HEK293 (cell line): ENCODE results near the gene ADM5.

Source experiments
- CTCF ChIA-PET: fragments of 350-600 bp; formaldehyde crosslinking; extraction: SDS; loops from one replicate; lab custom pipeline; 2021; ENCODE audit warnings: antibody characterized with exemption; lab: Yijun Ruan, JAX
- POLR2A ChIA-PET: fragments of 300-600 bp; formaldehyde crosslinking; extraction: SDS; loops from one replicate; lab custom pipeline; 2020; ENCODE audit warnings: antibody characterized with exemption, inconsistent platforms; lab: Yijun Ruan, JAX
- H3K27ac ChIP-seq: fragments of 200-500 bp; sonication (Bioruptor generic); 2 replicates; pipeline ENCODE4 v1.5.1; 2014; ENCODE audit warnings: low read depth, low read length, control low read depth, inconsistent platforms; ENCODE audit errors: extremely low read depth
- H3K36me3 ChIP-seq, 2 experiments: fragments of 200-500 bp in 1 of 2; sonication (Bioruptor generic) in 1 of 2; 1 replicate in 1 of 2; 2 replicates in 1 of 2; pipeline ENCODE4 v1.5.1; 2014 to 2017; ENCODE audit warnings: inconsistent platforms in 2 of 2, low read length in 2 of 2; ENCODE audit not compliant: control insufficient read depth in 2 of 2, insufficient read depth in 1 of 2
- H3K4me1 ChIP-seq: fragments of 200-500 bp; sonication (Bioruptor generic); 2 replicates; pipeline ENCODE4 v1.5.1; 2014; ENCODE audit warnings: mild to moderate bottlenecking, low read length, inconsistent platforms; ENCODE audit not compliant: control insufficient read depth, insufficient read depth
- H3K4me3 ChIP-seq: 2 replicates; pipeline ENCODE4 v1.5.1; 2011; ENCODE audit warnings: low read depth, mild to moderate bottlenecking, control low read depth, low read length, moderate library complexity
- H3K9me3 ChIP-seq: fragments of 200-500 bp; sonication (Bioruptor generic); 2 replicates; pipeline ENCODE4 v1.5.1; 2014; ENCODE audit warnings: low read depth, low read length, inconsistent platforms; ENCODE audit not compliant: control insufficient read depth, insufficient read depth
- PRDM1 ChIP-seq: fragments of 450-650 bp; formaldehyde crosslinking; IDR thresholded peaks from 2 replicates; pipeline ENCODE4; 2016; ENCODE audit warnings: missing biosample characterization, missing genetic modification characterization
- ZFHX2 ChIP-seq: fragments of 450-650 bp; formaldehyde crosslinking; conservative IDR thresholded peaks from 2 replicates; pipeline ENCODE4 v1.5.1; 2016; ENCODE audit warnings: missing biosample characterization, missing genetic modification characterization
- ZFP69B ChIP-seq: fragments of 450-650 bp; formaldehyde crosslinking; IDR thresholded peaks from 2 replicates; pipeline ENCODE4 v1.5.1; 2016; ENCODE audit warnings: missing biosample characterization, missing genetic modification characterization
- ZNF473 ChIP-seq: fragments of 450-650 bp; formaldehyde crosslinking; IDR thresholded peaks from 2 replicates; pipeline ENCODE4 v1.5.1; 2017; ENCODE audit warnings: missing biosample characterization, missing genetic modification characterization
- ZNF626 ChIP-seq: fragments of 450-650 bp; sonication (Bioruptor Pico); formaldehyde crosslinking; IDR thresholded peaks from 2 replicates; pipeline ENCODE4 v1.5.1; 2018; ENCODE audit warnings: missing biosample characterization, missing genetic modification characterization, inconsistent platforms
- ZNF837 ChIP-seq: fragments of 450-650 bp; formaldehyde crosslinking; IDR thresholded peaks from 2 replicates; pipeline ENCODE4 v1.5.1; 2016; ENCODE audit warnings: missing biosample characterization, missing genetic modification characterization
- TF ChIP-seq, protein P1 (sequence below): fragments of 450-650 bp; formaldehyde crosslinking; IDR thresholded peaks from 2 replicates; pipeline ENCODE4 v1.5.1; 2016; ENCODE audit warnings: missing biosample characterization, missing genetic modification characterization, borderline replicate concordance
- TF ChIP-seq, protein P2 (sequence below): fragments of 450-650 bp; formaldehyde crosslinking; IDR thresholded peaks from 2 replicates; pipeline ENCODE4 v1.5.1; 2016; ENCODE audit warnings: missing biosample characterization, missing genetic modification characterization
- TF ChIP-seq, protein P3 (sequence below): fragments of 450-650 bp; formaldehyde crosslinking; IDR thresholded peaks from 2 replicates; pipeline ENCODE4 v1.5.1; 2016; ENCODE audit warnings: missing biosample characterization, missing genetic modification characterization
- TF ChIP-seq, protein P4 (sequence below): fragments of 450-650 bp; formaldehyde crosslinking; IDR thresholded peaks from 2 replicates; pipeline ENCODE4 v1.5.0; 2017; ENCODE audit warnings: missing biosample characterization, missing genetic modification characterization, borderline replicate concordance
- TF ChIP-seq, protein P5 (sequence below): fragments of 450-650 bp; formaldehyde crosslinking; IDR thresholded peaks from 2 replicates; pipeline ENCODE4 v1.5.1; 2016; ENCODE audit warnings: missing biosample characterization, missing genetic modification characterization

ADM5 gene

DNA sequence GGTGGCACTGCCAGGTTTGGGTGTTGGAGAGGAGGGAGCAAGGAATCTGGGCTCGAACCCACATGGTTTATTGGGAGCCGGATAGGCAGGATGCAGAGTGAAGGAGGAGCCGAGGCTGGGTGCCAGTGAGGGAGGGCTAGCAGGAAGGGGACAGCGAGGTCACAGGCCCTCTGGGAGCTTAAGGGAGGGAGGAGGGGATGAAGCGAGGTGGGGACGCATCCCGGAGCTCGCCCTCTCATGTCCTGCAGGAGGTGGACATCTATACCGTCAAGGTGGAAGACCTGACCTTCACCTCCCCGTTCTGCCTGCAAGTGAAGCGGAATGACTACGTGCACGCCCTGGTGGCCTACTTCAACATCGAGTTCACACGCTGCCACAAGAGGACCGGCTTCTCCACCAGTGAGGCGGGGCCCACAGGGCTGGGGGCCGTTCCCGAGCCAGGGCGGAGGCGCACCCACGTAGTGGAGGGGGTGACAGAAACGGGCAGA is 3.5 kb upstream of the ADM5 start:
- POLR2A ChIA-PET, result interaction anchor here (0.7 to 1.9 kb wide), 2 partner anchors 10 to 162 kb away, joined by 3 to 6 read pairs; no protein-coding TSS in a partner anchor
- peaks cover 42 to 76% of the 10 kb centered on the region in 2 experiments for H3K36me3 ChIP-seq
- CTCF ChIA-PET, result interaction anchor here (0.6 to 0.8 kb wide), 4 partner anchors 14 to 183 kb away, joined by 3 read pairs; no protein-coding TSS in a partner anchor
- H3K9me3 ChIP-seq, result no peaks in the 10 kb centered on the region
- TF ChIP-seq ZNF626, result no peak
- TF ChIP-seq, protein P1, sequence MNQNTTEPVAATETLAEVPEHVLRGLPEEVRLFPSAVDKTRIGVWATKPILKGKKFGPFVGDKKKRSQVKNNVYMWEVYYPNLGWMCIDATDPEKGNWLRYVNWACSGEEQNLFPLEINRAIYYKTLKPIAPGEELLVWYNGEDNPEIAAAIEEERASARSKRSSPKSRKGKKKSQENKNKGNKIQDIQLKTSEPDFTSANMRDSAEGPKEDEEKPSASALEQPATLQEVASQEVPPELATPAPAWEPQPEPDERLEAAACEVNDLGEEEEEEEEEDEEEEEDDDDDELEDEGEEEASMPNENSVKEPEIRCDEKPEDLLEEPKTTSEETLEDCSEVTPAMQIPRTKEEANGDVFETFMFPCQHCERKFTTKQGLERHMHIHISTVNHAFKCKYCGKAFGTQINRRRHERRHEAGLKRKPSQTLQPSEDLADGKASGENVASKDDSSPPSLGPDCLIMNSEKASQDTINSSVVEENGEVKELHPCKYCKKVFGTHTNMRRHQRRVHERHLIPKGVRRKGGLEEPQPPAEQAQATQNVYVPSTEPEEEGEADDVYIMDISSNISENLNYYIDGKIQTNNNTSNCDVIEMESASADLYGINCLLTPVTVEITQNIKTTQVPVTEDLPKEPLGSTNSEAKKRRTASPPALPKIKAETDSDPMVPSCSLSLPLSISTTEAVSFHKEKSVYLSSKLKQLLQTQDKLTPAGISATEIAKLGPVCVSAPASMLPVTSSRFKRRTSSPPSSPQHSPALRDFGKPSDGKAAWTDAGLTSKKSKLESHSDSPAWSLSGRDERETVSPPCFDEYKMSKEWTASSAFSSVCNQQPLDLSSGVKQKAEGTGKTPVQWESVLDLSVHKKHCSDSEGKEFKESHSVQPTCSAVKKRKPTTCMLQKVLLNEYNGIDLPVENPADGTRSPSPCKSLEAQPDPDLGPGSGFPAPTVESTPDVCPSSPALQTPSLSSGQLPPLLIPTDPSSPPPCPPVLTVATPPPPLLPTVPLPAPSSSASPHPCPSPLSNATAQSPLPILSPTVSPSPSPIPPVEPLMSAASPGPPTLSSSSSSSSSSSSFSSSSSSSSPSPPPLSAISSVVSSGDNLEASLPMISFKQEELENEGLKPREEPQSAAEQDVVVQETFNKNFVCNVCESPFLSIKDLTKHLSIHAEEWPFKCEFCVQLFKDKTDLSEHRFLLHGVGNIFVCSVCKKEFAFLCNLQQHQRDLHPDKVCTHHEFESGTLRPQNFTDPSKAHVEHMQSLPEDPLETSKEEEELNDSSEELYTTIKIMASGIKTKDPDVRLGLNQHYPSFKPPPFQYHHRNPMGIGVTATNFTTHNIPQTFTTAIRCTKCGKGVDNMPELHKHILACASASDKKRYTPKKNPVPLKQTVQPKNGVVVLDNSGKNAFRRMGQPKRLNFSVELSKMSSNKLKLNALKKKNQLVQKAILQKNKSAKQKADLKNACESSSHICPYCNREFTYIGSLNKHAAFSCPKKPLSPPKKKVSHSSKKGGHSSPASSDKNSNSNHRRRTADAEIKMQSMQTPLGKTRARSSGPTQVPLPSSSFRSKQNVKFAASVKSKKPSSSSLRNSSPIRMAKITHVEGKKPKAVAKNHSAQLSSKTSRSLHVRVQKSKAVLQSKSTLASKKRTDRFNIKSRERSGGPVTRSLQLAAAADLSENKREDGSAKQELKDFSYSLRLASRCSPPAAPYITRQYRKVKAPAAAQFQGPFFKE (tag by site-specific recombination), result no peak
- TF ChIP-seq PRDM1, result no peak
- TF ChIP-seq, protein P2, sequence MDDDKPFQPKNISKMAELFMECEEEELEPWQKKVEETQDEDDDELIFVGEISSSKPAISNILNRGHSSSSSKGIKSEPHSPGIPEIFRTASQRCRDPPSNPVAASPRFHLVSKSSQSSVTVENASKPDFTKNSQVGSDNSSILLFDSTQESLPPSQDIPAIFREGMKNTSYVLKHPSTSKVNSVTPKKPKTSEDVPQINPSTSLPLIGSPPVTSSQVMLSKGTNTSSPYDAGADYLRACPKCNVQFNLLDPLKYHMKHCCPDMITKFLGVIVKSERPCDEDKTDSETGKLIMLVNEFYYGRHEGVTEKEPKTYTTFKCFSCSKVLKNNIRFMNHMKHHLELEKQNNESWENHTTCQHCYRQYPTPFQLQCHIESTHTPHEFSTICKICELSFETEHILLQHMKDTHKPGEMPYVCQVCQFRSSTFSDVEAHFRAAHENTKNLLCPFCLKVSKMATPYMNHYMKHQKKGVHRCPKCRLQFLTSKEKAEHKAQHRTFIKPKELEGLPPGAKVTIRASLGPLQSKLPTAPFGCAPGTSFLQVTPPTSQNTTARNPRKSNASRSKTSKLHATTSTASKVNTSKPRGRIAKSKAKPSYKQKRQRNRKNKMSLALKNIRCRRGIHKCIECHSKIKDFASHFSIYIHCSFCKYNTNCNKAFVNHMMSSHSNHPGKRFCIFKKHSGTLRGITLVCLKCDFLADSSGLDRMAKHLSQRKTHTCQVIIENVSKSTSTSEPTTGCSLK (tag by site-specific recombination), result no peak
- TF ChIP-seq ZFP69B (tag by site-specific recombination), result peak; percentile 77
- TF ChIP-seq, protein P3, sequence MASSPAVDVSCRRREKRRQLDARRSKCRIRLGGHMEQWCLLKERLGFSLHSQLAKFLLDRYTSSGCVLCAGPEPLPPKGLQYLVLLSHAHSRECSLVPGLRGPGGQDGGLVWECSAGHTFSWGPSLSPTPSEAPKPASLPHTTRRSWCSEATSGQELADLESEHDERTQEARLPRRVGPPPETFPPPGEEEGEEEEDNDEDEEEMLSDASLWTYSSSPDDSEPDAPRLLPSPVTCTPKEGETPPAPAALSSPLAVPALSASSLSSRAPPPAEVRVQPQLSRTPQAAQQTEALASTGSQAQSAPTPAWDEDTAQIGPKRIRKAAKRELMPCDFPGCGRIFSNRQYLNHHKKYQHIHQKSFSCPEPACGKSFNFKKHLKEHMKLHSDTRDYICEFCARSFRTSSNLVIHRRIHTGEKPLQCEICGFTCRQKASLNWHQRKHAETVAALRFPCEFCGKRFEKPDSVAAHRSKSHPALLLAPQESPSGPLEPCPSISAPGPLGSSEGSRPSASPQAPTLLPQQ, result peak; percentile 86
- 0 out of 2 replicates have a peak, but pooled peaks have one; percentile 27 for TF ChIP-seq ZFHX2 (tag by site-specific recombination)
- TF ChIP-seq ZNF473 (tag by site-specific recombination), result no peak
- TF ChIP-seq ZNF837, result no peak
- H3K27ac ChIP-seq, result no peak overlapping the region
- no peak overlapping the region for H3K4me3 ChIP-seq
- H3K4me1 ChIP-seq, result peaks cover 7% of the 10 kb centered on the region

DNA sequence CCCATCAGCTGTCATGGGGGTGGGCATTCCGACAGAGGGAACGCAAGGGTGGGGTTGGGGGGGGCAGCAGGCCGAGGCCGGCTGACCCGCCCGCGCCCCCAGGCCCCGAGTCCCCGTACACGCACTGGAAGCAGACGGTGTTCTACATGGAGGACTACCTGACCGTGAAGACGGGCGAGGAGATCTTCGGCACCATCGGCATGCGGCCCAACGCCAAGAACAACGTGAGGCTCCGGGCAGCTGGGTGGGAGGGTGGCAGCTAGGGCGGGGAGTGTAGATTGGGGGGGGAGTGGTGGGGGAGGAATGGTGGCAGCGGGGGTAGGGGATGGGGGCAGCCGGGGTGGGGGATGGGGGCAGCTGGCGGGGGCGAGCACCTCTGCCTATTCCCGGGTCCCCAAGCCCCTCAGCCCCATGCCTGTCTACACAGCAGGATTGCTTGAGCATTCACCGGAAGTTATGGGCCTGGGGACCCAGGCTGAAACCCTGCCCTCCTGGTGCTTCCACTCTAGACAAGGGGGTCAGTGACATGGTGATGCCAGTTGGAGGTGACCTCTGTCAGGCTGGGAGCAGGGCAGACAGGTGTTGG is 2.8 kb upstream of the ADM5 start:
- Histone ChIP-seq H3K9me3 (no peaks in the 10 kb centered on the region), H3K27ac (no peak overlapping the region), H3K4me3 (no peak overlapping the region), H3K4me1 (peaks cover 8% of the 10 kb centered on the region)
- CTCF ChIA-PET, result interaction anchor here (0.6 kb wide), 2 partner anchors 15 to 180 kb away, joined by 3 read pairs; no protein-coding TSS in a partner anchor
- TF ChIP-seq, protein P2 (tag by site-specific recombination), result no peak
- TF ChIP-seq, protein P4, sequence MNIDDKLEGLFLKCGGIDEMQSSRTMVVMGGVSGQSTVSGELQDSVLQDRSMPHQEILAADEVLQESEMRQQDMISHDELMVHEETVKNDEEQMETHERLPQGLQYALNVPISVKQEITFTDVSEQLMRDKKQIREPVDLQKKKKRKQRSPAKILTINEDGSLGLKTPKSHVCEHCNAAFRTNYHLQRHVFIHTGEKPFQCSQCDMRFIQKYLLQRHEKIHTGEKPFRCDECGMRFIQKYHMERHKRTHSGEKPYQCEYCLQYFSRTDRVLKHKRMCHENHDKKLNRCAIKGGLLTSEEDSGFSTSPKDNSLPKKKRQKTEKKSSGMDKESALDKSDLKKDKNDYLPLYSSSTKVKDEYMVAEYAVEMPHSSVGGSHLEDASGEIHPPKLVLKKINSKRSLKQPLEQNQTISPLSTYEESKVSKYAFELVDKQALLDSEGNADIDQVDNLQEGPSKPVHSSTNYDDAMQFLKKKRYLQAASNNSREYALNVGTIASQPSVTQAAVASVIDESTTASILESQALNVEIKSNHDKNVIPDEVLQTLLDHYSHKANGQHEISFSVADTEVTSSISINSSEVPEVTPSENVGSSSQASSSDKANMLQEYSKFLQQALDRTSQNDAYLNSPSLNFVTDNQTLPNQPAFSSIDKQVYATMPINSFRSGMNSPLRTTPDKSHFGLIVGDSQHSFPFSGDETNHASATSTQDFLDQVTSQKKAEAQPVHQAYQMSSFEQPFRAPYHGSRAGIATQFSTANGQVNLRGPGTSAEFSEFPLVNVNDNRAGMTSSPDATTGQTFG, result no peak
- TF ChIP-seq, protein P5, sequence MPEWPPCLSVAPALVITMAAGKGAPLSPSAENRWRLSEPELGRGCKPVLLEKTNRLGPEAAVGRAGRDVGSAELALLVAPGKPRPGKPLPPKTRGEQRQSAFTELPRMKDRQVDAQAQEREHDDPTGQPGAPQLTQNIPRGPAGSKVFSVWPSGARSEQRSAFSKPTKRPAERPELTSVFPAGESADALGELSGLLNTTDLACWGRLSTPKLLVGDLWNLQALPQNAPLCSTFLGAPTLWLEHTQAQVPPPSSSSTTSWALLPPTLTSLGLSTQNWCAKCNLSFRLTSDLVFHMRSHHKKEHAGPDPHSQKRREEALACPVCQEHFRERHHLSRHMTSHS (tag by site-specific recombination), result no peak
- TF ChIP-seq, all 188 proteins: peak for 0
- POLR2A ChIA-PET, result interaction anchor here (1.9 kb wide), 1 partner anchor 11 kb away, joined by 6 read pairs; no protein-coding TSS in a partner anchor
- H3K36me3 ChIP-seq, result peaks cover 34 to 71% of the 10 kb centered on the region in 2 experiments
